HS-27A (cell line): Measurements from ENCODE around the gene BLTP2.

Experiments used
- DNase-seq: peaks from one replicate; pipeline ENCODE4 v3.0.0-alpha.2; 2012; ENCODE audit warnings: low read depth, missing footprints

Gene BLTP2

GRCh38 chr17:28598799-28599310 lies 46.1 kb downstream of the BLTP2 start, which contains the start of gene SPAG5:
SPAG5 (minus strand) TSS chr17:28599025; CDS start chr17:28598946, 79 bp downstream.
- DNase-seq: peak; percentile 55

GRCh38 chr17:28598389-28598788 lies 46.6 kb downstream of the BLTP2 start:
- DNase-seq: no peak

- no peak for DNase-seq
These were observed 47.2 kb downstream of the BLTP2 start for GRCh38 chr17:28597606-28598383.
